ENCODE measurements around the gene OR10A3.

GRCh38 chr11:7977232-7977917, 35.9 kb upstream of the OR10A3 start:
- TF ChIP-seq CTCF (IDR thresholded peaks at IDR 0.05 in 2 of 3, conservative IDR thresholded peaks at IDR 0.05 in 1 of 3; ENCODE audit: borderline replicate concordance in 1 of 3, insufficient read depth in 1 of 3, low read depth in 2 of 3, low read length in 2 of 3), result no peak
- no peak for TF ChIP-seq POLR2A (IDR thresholded peaks at IDR 0.05; ENCODE audit: borderline replicate concordance, extremely low read depth, insufficient read depth, insufficient read length)
- TF ChIP-seq POLR2AphosphoS5 (IDR thresholded peaks at IDR 0.05; ENCODE audit: low read depth, low read length), result no peak
